HG03378 (cell line): Measurements from ENCODE around the gene STT3B.

Experiments used
- ATAC-seq: cut with Tn5 transposase; IDR thresholded peaks from one replicate; pipeline ENCODE4 v1.9.1; 2021; ENCODE audit warnings: mild to moderate bottlenecking, moderate library complexity; ENCODE audit not compliant: unreplicated experiment

Gene STT3B

DNA sequence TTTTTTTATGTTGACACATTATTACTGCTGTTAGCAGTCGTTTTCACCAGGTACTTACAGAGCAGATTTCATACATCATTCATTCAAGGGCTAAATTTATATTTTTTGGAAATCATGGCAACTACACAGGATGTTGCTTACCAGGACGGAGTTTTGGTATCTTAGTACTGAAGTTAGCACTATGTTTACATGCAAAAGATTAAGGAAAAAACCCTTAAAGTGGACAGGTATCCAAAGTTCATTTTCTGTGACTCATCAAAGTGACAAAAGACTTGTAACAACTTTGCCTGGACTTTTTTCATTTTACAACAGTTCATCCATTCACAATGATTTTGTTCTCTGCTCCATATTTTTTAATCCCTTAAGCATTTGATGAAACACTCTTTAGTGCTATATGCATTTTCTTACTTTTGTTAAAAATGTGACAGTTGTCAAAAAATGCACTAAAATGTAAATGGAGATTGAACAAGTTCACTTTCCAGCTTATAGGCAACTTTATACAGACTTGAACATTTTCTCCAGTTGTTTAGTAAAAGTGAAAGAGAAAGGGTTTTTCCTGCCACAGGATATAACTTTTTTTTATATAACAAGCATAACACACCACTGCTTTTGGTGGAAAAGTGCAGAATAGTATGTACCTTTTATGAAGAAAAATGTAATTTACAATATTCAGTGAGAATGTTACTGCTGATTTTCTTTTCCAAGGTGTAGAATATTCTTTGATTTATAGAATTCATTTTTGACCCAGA lies 104.1 kb downstream of the STT3B start:
- no peak for ATAC-seq

DNA sequence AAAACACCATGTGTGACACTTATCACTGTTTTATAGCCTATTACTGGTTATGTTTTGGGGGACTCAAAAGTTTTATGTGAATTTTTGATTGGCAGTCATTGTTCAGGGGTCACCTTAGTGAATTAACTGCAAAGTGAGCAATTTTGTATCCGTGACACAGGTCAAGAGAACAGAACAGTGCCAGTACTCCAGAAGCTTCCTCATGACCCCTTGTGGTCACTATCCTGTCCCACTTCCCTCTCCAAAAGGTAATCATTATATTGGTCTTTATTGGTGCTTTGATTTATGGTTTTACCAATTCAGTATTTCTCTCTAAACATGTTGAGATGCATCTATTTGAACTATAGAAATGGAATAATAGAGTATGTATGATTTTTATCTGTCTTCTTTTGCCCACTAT lies 107.1 kb downstream of the STT3B start:
- no peak for ATAC-seq

DNA sequence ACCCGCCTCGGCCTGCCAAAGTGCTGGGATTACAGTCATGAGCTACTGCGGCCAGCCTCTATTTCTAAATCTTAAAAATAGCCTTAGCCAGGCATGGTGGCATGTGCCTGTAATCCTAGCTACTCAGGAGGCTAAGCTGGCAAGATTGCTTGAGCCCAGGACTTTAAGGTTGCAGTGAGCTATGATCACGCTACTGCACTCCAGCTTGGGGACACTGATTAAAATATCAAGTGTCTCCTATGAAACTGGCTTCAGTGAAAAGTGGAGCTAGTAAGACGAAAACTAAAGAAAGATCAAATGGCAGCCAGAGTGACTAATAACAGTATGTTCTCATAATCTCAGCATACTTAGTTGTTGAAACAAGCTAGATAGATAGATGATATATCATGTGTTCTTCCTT lies 112.5 kb downstream of the STT3B start:
- ATAC-seq: no peak

DNA sequence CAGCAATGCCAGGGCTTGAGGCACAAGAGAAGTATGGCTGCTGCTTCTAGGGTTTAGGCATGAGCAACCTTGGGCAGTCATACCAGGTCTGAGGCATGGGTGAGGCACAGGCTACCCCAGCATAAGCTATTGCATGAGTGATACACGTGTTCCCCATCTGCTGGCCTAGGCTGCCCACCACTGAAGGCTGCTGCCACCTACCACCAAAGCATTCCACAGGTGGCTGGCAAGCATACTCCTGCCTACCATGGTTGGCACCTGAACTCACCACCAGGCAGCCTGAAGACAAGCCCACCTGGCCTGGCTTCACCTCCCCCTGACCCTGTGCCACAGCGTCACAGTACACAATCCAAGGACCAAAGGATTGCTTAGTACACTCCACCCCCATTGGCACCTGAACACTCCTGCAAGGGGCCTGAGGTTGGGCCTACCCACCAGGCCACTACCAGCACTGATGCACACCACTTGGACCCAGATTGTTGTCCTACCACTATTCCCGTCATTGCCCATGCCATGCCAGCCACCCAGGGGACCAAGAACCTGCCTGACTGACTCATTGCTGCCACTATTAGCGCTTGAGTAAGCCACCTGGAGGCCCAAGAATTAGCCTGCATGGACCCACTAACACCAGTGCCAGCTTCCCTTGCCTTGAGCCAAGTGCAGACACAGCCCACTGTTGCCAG lies 115.7 kb downstream of the STT3B start:
- ATAC-seq: no peak

DNA sequence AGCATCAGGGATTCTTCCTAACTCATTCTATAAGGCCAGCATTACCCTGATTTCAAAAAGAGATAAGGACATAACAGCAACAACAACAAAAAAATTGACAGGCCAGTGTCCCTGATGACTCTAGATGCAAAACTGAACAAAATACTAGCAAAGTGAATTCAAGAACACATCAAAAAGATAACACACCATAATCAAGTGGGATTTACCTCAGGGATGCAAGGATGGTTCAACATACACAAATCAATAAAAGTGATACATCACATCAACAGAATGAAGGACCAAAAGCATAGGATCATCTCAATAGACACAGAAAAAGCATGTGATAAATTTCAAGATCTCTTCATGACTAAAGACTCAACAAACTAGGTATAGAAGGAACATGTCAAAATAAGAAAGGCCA lies 119.6 kb downstream of the STT3B start:
- no peak for ATAC-seq

DNA sequence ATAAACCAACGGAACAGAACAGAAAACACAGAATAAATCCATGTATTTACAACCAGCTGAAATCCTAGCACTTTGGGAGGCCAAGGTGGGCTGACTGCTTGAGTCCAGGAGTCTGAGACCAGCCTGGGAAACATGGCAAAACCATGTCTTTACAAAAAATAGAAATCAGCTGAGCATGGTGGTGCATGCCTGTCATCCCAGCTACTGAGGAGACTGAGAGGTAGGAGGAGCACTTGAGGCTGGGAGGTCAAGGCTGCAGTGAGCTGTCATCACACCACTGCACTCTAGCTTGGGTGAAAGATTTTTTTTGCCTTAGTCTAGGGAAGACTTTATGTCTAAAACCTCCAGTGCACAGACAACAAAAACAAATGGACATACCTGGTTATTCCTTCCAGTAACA lies 120.7 kb downstream of the STT3B start:
- no peak for ATAC-seq

DNA sequence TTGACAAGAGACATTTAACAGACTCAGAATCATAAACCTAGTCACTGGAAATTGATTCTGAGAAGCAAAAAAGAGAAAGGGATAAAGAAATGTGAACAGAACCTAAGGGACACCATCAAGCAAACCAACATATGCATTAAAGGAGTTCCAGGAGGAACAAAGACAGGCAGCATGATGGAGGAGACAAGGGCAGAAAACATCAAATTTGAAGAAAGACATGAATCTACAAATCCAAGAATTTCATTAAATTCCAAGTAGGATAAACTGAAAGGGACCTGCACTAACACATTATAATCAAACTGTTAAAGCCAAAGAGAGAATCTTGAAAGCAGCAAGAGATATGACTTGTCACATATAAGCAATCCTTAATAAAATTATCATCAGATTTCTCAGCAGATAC lies 122.3 kb downstream of the STT3B start:
- no peak for ATAC-seq

DNA sequence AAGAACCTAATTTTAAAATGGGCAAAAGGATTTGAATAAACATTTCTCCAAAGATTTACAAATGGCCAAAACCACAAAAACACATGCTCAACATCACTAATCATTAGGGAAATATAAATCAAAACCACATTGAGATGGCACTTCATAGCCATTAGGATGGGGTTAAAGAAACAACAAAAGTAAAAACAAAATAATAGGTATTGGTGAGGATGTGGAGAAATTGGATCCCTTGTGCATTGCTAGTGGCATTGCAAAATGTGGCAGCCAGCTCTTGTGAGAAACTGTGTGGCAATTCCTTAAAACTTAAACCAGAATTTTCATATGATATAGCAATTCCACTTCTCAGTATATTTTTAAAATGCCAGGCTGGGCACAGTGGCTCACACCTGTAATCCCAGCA lies 126.5 kb downstream of the STT3B start:
- no peak for ATAC-seq

DNA sequence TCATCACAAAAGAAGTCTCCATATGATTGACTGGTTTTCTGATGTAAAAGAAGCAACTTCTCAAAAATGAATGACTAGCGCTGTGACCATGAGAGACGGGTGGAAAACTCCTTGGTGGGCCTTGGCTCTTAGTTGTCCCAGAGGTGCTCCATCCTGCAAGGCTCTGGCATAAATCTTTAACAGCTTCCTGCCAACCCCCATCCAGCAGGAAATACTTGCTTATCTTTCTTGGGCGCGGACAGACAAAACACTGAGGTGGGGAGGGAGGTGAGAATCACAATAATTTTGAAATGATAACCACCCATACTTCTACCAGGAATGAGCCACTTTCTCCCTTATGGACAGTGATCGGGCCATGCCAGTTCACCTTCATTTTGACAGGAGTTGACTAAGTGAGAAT lies 128.6 kb downstream of the STT3B start:
- no peak for ATAC-seq

DNA sequence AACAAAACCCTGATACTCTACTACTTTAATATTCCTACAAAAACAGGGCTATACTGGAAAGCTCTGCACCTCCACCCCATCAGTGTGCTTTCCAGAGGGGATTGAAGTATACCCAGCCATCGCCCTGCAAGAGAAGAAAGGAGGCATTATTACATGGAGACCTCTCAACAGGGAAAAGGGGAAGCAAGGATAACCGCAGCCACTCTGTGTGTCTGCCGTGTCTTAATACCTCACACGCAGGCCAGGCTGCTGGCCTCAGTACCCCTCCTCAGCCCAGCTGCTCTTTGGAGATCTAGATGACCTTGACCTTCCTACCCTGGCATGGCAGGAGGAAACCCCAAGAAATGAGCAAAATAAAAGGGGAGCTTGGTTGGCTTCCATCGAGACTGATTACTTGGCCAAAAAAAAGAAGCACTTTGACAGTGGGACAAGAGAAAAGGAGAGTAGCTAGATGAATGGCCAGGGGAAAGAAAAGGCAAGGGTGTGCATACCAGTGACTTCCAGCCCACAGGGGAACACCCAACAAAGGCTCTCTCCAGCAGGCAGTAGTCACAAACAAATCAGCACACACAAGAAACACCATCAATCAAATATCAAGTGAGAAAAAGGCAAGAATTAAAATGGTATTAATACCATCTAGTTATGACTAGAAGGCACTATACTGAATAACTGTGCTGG lies 129.4 kb downstream of the STT3B start:
- ATAC-seq: no peak

DNA sequence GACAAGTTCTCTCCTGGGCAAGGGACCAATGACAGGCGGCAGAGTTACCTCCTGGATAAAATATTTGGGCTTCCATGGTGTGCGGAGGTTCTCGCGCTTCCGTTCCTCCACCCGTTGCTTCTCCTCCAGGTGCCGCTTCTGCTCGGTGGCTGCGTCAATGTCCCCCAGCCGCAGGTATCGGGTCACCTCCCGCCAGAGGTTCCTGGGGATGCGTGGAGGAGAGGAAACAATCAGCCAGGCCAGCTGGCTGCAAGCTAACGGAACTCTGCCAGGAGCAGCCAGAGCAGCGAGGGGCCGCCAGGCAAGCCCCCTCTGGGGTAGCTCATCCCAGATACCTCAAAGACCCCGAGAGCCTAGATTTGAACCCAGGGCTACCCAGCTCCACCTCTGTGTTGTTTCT lies 131.3 kb downstream of the STT3B start:
- ATAC-seq: no peak

DNA sequence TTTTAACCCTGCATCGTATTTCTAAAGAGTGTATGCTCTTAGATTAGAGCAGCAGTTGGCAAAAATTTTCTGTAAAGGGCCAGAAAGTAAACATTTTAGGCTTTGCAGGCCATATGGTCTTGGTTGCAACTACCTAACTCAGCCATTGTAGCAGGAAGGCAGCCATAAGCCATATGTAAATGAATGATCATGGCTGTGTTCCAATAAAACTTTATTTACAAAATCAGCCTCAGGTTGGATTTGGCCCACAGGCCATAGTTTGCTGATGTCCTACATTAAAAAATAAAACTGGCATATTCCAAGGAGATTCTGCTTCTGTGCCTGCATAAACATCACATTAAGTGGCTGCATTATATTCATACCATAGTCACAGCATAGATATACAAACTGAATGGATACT lies 134.9 kb downstream of the STT3B start:
- ATAC-seq: no peak

DNA sequence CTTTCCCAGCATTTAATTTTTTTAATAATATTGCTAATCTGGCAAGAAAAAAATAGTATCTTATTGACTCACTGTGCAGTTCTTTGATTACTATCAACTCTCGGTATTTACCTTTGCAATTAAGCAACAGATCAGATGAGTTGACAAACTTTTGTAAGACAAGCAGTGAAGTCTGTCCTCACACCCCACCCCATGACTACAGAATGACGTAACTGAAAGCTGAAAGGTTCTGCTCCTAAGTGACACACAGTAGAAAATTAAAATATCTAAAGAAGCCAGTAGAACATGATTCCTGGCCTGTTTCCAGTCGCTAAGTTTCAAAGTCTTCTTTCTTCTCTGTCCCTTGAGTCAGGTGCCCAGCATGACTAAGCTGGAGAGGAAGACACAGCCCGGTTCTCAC lies 135.5 kb downstream of the STT3B start:
- no peak for ATAC-seq

DNA sequence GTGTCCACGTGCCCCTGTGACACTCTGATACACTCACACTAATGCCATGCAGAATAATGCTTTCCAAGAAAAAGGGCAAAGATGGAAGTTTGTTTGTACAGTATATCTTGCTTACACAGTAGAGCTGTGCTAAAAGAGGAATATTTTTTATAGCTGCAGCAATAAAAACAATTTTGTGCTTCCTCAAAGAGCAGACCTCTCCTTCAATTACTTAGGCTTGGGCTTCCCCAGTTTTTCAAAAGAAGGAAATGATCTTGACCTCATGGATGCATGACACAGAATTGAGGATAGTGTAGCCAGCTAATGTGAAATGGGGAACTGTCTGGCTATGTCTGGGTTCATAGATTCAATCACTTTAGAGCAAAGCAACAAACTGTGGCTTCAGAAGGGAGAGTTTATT lies 137.4 kb downstream of the STT3B start:
- no peak for ATAC-seq

DNA sequence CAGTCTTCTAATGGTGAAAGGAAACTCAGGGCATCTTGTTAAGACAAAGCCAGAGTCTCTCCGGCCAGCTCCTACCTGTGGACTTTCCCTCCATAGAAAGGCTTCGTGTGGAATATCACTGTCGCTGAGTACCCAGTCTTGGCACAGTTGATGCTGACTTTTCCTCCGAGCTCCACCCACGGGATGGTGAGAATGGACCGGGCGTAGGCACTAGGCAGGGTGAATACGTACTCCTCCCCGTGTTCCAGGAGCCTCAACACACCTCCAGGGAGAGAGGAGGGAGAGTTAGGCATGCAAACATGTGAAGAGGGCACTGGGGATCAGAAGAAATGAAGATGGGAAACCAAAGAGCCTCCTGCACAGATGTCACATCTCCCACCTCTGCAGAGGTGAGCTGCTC lies 138.0 kb downstream of the STT3B start:
- ATAC-seq: no peak

DNA sequence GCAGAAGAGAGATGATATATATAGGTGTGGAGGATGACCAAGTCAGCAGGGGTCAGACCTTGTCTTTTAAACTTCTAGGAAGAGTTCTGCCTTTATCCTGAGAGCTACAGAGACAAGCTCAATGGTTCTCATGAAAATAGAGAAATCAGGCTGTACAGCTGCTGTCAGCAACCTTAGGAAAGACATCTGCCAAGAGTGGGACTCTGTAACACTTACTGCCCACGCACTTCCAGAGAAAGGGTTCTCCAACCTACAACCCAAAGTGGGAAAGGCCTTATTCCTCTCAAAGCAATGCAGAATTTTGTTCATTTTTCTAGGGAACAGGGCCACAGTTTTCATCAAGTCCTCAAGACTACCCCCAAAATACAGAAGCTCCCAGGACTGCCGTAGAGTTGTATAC lies 138.7 kb downstream of the STT3B start:
- no peak for ATAC-seq

DNA sequence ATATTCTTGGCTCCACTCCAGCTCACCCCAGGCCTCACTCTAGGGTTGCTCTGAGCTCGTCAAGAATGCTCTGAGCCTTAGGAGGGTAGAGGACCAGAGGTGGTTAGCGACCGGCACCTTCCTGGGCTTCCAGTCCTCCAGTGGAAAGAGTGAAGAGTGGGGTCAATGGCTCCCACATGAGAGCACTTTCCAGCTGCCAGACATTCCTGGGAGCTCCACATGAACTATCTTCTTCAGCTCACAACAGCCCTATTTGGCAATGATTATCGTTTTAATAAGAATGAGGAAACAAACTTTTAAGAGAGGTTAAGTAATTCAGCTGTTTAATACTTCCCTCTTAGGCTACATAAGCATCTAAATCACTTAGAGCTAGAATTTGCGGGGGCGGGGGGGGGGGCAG lies 139.3 kb downstream of the STT3B start:
- no peak for ATAC-seq

DNA sequence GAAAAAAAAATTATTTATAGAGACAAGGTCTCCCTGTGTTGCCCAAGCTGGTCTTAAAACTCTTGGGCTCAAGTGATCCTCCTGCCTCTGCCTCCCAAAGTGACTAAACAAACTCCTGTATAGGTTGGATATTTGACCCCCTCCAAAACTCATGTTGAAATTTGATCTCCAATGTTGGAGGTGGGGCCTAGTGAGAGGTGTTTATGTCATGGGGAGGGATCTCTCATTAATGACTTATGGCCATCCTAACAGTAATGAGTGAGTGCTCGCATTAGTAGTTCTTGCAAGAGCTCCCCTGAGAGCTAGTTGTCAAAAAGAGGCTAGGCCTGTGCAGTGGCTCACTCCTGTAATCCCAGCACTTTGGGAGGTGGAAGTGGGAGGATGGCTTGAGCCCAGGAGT lies 141.2 kb downstream of the STT3B start:
- no peak for ATAC-seq

DNA sequence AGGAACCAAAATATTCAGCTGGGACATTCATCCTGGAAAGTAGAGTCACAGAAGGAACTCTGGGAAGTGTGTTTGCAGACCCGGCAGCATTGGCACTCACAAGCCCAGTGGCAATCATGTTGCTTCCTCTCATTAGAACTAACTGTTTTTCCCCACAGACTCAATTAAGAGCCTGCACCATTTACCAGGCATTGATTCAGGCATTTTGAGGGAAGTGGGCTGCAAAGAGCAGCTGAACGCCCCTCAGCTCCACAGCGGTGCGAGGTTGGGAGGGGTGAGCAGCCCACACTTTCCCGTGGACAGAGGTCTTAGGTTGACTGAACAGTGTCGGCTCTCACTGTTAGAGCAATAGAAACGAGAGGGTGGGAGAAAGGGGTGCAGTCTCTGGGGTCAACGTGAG lies 143.8 kb downstream of the STT3B start:
- no peak for ATAC-seq

DNA sequence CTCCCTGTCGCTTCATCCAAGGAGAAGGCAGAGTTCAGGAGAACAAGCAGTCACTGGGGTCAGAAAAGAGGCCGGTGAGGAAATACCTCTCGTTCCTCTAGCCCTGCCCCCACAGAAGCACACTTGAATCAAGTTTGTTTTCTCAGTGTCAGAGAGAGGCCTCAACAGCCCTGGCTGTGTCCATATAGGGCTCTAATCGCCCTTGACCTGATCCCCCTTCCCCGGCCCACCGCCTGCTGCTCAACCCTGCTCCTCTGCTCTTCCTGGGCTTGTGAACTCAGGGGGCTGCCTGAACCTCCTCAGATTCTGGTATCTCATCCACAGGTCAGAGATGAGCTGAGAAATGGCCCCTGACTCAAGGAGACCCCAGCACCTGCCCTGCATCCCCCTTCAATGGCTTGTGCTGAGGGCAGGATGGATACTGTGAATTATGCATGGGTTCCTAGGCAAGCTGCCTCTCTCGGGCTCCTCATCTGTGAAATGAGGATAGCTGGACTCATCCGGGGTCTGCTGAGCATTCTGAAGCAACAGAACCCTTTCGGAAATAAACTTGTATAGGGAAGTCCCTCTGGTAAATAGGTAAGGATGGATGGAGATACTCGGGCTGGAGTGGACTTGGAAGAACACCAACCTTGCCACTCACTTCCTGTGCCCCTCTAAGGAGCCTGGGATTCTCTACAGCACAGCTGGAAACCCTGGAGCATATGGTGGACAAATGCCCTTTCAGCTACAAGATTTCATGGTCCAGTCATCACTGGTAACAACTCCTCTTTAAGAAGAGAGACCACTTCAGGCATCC lies 147.5 kb downstream of the STT3B start:
- no peak for ATAC-seq
